PC-9 (cell line): Measurements from ENCODE around the gene ADSS1.

Experiments
- EZH2 ChIP-seq: fragments of 200-600 bp; sonication (generic); IDR thresholded peaks from 2 replicates; pipeline ENCODE4 v1.8.0; 2017; ENCODE audit warnings: antibody characterized with exemption, low read depth
- TF ChIP-seq, protein P1 (sequence below): fragments of 200-600 bp; sonication (generic); conservative IDR thresholded peaks from 2 replicates; pipeline ENCODE4 v1.6.1; 2017; ENCODE audit warnings: mixed run types, antibody characterized with exemption, mild to moderate bottlenecking, moderate library complexity

DNA sequence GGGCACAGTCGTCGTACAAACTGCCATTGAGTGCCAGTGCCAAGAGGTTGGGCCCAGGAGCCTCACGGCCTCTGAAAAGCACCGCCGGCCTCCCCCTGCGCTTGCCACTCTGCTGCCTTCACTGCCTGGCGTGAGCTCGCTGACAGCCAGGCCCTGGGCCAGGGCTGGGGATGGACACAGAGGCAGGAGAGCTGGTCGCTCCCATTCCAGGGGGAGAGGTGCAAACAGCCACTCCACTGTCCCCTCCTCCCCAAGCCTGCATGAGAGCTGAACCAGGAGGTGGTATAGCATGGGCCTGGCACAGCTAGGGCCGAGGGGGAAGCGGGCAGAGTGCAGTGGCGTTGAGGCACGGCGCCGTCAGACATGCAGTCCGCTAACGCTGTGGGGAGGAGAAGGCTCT lies 4.6 kb downstream of the ADSS1 start:
- TF ChIP-seq, protein P1, sequence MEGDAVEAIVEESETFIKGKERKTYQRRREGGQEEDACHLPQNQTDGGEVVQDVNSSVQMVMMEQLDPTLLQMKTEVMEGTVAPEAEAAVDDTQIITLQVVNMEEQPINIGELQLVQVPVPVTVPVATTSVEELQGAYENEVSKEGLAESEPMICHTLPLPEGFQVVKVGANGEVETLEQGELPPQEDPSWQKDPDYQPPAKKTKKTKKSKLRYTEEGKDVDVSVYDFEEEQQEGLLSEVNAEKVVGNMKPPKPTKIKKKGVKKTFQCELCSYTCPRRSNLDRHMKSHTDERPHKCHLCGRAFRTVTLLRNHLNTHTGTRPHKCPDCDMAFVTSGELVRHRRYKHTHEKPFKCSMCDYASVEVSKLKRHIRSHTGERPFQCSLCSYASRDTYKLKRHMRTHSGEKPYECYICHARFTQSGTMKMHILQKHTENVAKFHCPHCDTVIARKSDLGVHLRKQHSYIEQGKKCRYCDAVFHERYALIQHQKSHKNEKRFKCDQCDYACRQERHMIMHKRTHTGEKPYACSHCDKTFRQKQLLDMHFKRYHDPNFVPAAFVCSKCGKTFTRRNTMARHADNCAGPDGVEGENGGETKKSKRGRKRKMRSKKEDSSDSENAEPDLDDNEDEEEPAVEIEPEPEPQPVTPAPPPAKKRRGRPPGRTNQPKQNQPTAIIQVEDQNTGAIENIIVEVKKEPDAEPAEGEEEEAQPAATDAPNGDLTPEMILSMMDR, result no peak
- TF ChIP-seq EZH2, result no peak
